Peyer's patch (tissue), 4 donors: Measurements from ENCODE around the gene C4A.

Experiments used
- CTCF ChIP-seq, 6 experiments: fragments of 450-650 bp in 4 of 6; fragments of 200-600 bp in 2 of 6; sonication (generic) in 1 of 6; IDR thresholded peaks; one replicate each; pipeline ENCODE4 v1.5.1; 2017 to 2019; ENCODE audit warnings: antibody characterized with exemption in 6 of 6, mild to moderate bottlenecking in 3 of 6, moderate library complexity in 1 of 6
- POLR2A ChIP-seq, 2 donors: fragments of 450-650 bp; IDR thresholded peaks; one replicate each; pipeline ENCODE4 v1.5.1; 2017; ENCODE audit warnings: antibody characterized with exemption in 2 of 2, mild to moderate bottlenecking in 2 of 2, moderate library complexity in 2 of 2

GRCh38 chr6:31940256-31940664 lies 41.6 kb upstream of the C4A start:
- TF ChIP-seq CTCF (IDR thresholded peaks at IDR 0.05): no peak
- TF ChIP-seq POLR2A (IDR thresholded peaks at IDR 0.05): no peak
